Activated CD8-positive, alpha-beta memory T cell treated with anti-CD3 and anti-CD28 coated beads, Interleukin-2, amount 50 U/mL, for 4 hours (primary cell): ENCODE measurements around the gene GLCCI1.

Source experiments
- DNase-seq: peaks from one replicate; pipeline ENCODE4 v3.0.0-alpha.2; 2020

Gene GLCCI1

GRCh38 chr7:8105449-8106095 is 137.0 kb downstream of the GLCCI1 start:
- peak; percentile 31 for DNase-seq

- no peak for DNase-seq
Observed at GRCh38 chr7:8109196-8110022, 140.8 kb downstream of the GLCCI1 start.

- no peak for DNase-seq
Observed at GRCh38 chr7:8111282-8111960, 142.8 kb downstream of the GLCCI1 start.

GRCh38 chr7:8112685-8113084 is 144.1 kb downstream of the GLCCI1 start:
- no peak for DNase-seq

GRCh38 chr7:8113184-8113583 is 144.6 kb downstream of the GLCCI1 start:
- DNase-seq, result no peak

GRCh38 chr7:8114175-8114574 is 145.6 kb downstream of the GLCCI1 start:
- no peak for DNase-seq

GRCh38 chr7:8115547-8116402 is 147.2 kb downstream of the GLCCI1 start:
- no peak for DNase-seq

- DNase-seq, result no peak
Observed at GRCh38 chr7:8117195-8117594, 148.6 kb downstream of the GLCCI1 start.

GRCh38 chr7:8119262-8119661 is 150.7 kb downstream of the GLCCI1 start:
- no peak for DNase-seq

- no peak for DNase-seq
Observed at GRCh38 chr7:8120390-8121058, 151.9 kb downstream of the GLCCI1 start.

GRCh38 chr7:8121243-8121642 is 152.6 kb downstream of the GLCCI1 start:
- DNase-seq, result no peak

- peak; percentile 66 for DNase-seq
Observed at GRCh38 chr7:8125680-8126444, 157.3 kb downstream of the GLCCI1 start.

- DNase-seq, result no peak
Observed at GRCh38 chr7:8126601-8127167, 158.1 kb downstream of the GLCCI1 start.

GRCh38 chr7:8128449-8129317 is 160.1 kb downstream of the GLCCI1 start:
- no peak for DNase-seq

GRCh38 chr7:8129318-8129659 is 160.7 kb downstream of the GLCCI1 start:
- DNase-seq, result no peak

- no peak for DNase-seq
Observed at GRCh38 chr7:8130663-8131062, 162.1 kb downstream of the GLCCI1 start.

- DNase-seq, result no peak
Observed at GRCh38 chr7:8131694-8132605, 163.4 kb downstream of the GLCCI1 start.

- DNase-seq, result no peak
Observed at GRCh38 chr7:8133188-8133848, 164.7 kb downstream of the GLCCI1 start.
